A549 (cell line): Measurements from ENCODE around the gene DSCAM. TPM values are rescaled to one million over a fixed set of nuclear protein-coding genes. Genes with fewer than 3 reads are reported as not detected.
"Not testable (repeated sequence)": the region's sequence is repeated elsewhere in the genome, so short reads cannot be mapped to it uniquely, and the experiment has no call there.

ENCODE experiments used
- ATAC-seq, 2 experiments: fragments of 200-7000 bp in 1 of 2; fragments of >200 bp in 1 of 2; cut with Nextera tagmentation in 1 of 2; cut with Tn5 transposase in 1 of 2; 3 replicates each; pipeline versions ENCODE4 v1.8.0 to v1.9.1; 2018 to 2020; ENCODE audit warnings: mild to moderate bottlenecking in 1 of 2, moderate library complexity in 1 of 2
- CTCF ChIA-PET: fragments of 300-600 bp; sonication (Branson Sonifier 250); formaldehyde crosslinking; extraction: SDS; loops from one replicate; lab custom pipeline; 2021; ENCODE audit warnings: antibody characterized with exemption, inconsistent platforms; lab: Yijun Ruan, JAX
- POLR2A ChIA-PET: fragments of 350-600 bp; formaldehyde crosslinking; extraction: SDS; loops from one replicate; lab custom pipeline; 2021; ENCODE audit warnings: antibody characterized with exemption, inconsistent platforms; lab: Yijun Ruan, JAX
- DNase-seq, 2 experiments: peaks; one replicate each; pipeline versions ENCODE4 v3.0.0 to v3.0.0-alpha.2; 2011 to 2016; ENCODE audit warnings: low read depth in 1 of 2, low spot score in 1 of 2
- FAIRE-seq: peaks from 2 replicates; lab custom pipeline; 2011; peaks lifted over from hg19 to GRCh38; lab: Jason Lieb, UNC
- H3K27ac ChIP-seq, 2 experiments: fragments of >200 bp; sonication (Bioruptor Twin); formaldehyde crosslinking; 3 replicates each; pipeline ENCODE4 v1.5.1; 2016 to 2017
- H3K4me1 ChIP-seq: fragments of >200 bp; sonication (Bioruptor Twin); formaldehyde crosslinking; 3 replicates; pipeline ENCODE4 v1.6.1; 2016
- H3K4me2 ChIP-seq: fragments of >200 bp; sonication (Bioruptor Twin); formaldehyde crosslinking; 3 replicates; pipeline ENCODE4 v1.6.1; 2016
- H3K4me3 ChIP-seq: fragments of >200 bp; sonication (Bioruptor Twin); formaldehyde crosslinking; 3 replicates; pipeline ENCODE4 v1.5.1; 2016
- H3K9me3 ChIP-seq: fragments of >200 bp; sonication (Bioruptor Twin); formaldehyde crosslinking; 3 replicates; pipeline ENCODE4 v1.6.1; 2016
- E2F6 ChIP-seq: IDR thresholded peaks from 2 replicates; pipeline ENCODE4 v1.6.1; 2012; ENCODE audit warnings: low read depth, borderline replicate concordance
- EHMT2 ChIP-seq: fragments of 200-600 bp; sonication (generic); IDR thresholded peaks from 2 replicates; pipeline ENCODE4 v1.6.1; 2016; ENCODE audit warnings: antibody characterized with exemption, low read depth, mild to moderate bottlenecking, moderate library complexity
- FOSB ChIP-seq: fragments of 250-450 bp; sonication (Bioruptor Pico); IDR thresholded peaks from 2 replicates; pipeline ENCODE4 v1.5.0; 2020; ENCODE audit warnings: mild to moderate bottlenecking, moderate library complexity
- FOXS1 ChIP-seq: fragments of 250-450 bp; sonication (Bioruptor Pico); IDR thresholded peaks from 2 replicates; pipeline ENCODE4 v1.5.0; 2020; ENCODE audit warnings: mild to moderate bottlenecking, moderate library complexity
- HEYL ChIP-seq: fragments of 250-450 bp; sonication (Bioruptor Pico); IDR thresholded peaks from 2 replicates; pipeline ENCODE4 v1.8.0; 2021; ENCODE audit warnings: mild to moderate bottlenecking, moderate library complexity
- HMGXB4 ChIP-seq: fragments of 250-450 bp; sonication (Bioruptor Pico); IDR thresholded peaks from 2 replicates; pipeline ENCODE4 v1.5.0; 2021; ENCODE audit warnings: mild to moderate bottlenecking, moderate library complexity, borderline replicate concordance
- KDM1A ChIP-seq: fragments of 200-600 bp; sonication (generic); IDR thresholded peaks from 2 replicates; pipeline ENCODE4 v1.6.1; 2016; ENCODE audit warnings: low read depth, mild to moderate bottlenecking
- MYC ChIP-seq: IDR thresholded peaks from 2 replicates; pipeline ENCODE4 v1.6.1; 2012; ENCODE audit warnings: mild to moderate bottlenecking, inconsistent platforms, low read length, improper control_type of control experiment, borderline replicate concordance
- NPAS2 ChIP-seq: fragments of 250-450 bp; sonication (Bioruptor Pico); IDR thresholded peaks from 2 replicates; pipeline ENCODE4 v1.8.0; 2022; ENCODE audit warnings: mild to moderate bottlenecking, moderate library complexity, borderline replicate concordance
- NR3C1 ChIP-seq: fragments of >200 bp; sonication (Bioruptor Twin); formaldehyde crosslinking; IDR thresholded peaks from 3 replicates; pipeline ENCODE4 v1.6.1; 2017
- PHF8 ChIP-seq: fragments of 200-600 bp; sonication (generic); IDR thresholded peaks from 2 replicates; pipeline ENCODE4 v1.6.1; 2016; ENCODE audit warnings: low read depth, mild to moderate bottlenecking, antibody characterized with exemption, moderate library complexity, borderline replicate concordance
- POLR2AphosphoS2 ChIP-seq: conservative IDR thresholded peaks from 2 replicates; pipeline ENCODE4 v1.6.1; 2012; ENCODE audit warnings: low read length, improper control_type of control experiment, inconsistent platforms
- WGBS: methylation state at CpG from one replicate; pipeline ENCODE4 v1.1.6; 2017; ENCODE audit errors: missing lambda C conversion rate; 5-methylcytosine and 5-hydroxymethylcytosine counted together
- polyA plus RNA-seq, 4 experiments: library from polyadenylated mRNA; depleted of rRNA in 3 of 4; stranded (reverse); fragments of >200 nt; fragmentation: RNase III in 1 of 4; extraction: RNeasy Plus Mini Kit Qiagen cat#74134 plus additional on column Dnase treatment in 1 of 4; gene quantifications; 2 replicates in 3 of 4; 3 replicates in 1 of 4; pipeline ENCODE4 v1.2.3, GENCODE V29; 2011 to 2017
- TF ChIP-seq, protein P1 (sequence below): fragments of >200 bp; sonication (Bioruptor Twin); formaldehyde crosslinking; IDR thresholded peaks from 2 replicates; pipeline ENCODE4 v1.6.1; 2016
- TF ChIP-seq, protein P2 (sequence below): fragments of >200 bp; sonication (Bioruptor Twin); formaldehyde crosslinking; IDR thresholded peaks from 3 replicates; pipeline ENCODE4 v1.5.1; 2016
- TF ChIP-seq, protein P3 (sequence below): fragments of 200-600 bp; sonication (generic); IDR thresholded peaks from 2 replicates; pipeline ENCODE4 v1.6.1; 2016; ENCODE audit warnings: antibody characterized with exemption, mild to moderate bottlenecking, moderate library complexity

Gene DSCAM
- polyA plus RNA-seq, 2 of the 4 experiments (the other 2 are of a cell fraction), result not detected

DNA sequence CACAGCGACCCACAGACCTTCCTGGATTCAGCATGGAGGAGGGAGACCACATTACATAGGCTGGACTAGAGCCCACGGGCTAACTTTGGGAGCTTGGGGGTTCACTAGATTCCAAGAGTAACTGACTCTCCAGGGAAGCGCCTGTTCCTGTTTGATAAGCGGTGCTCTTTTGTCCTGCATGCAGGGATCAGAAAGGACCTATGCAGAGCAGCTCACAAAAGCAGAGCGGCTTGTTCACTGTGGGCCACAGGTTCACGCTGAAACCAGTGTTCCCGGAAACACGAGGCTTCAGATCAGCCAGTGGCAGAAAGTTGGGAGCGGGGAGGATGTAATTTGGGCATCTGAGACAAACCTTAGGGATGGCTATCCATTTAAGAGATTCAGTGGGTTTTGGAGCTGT lies 575.8 kb downstream of the DSCAM start (continued):
- TF ChIP-seq MYC, result no peak

- CTCF ChIA-PET, result interaction anchor here (0.6 kb wide), 1 partner anchor 419 kb away, joined by 3 read pairs; no protein-coding TSS in a partner anchor
- FAIRE-seq (no peak), ATAC-seq (no peak), DNase-seq (no peak)
- Histone ChIP-seq H3K4me3 (no peak overlapping the region), H3K27ac (no peak overlapping the region), H3K4me1 (no peaks in the 10 kb centered on the region), H3K9me3 (no peaks in the 10 kb centered on the region), H3K4me2 (no peak overlapping the region)
- POLR2A ChIA-PET, result no interaction called here
- WGBS, result 42% methylated on average over 4 of the region's 4 CpGs
- TF ChIP-seq, protein P1, sequence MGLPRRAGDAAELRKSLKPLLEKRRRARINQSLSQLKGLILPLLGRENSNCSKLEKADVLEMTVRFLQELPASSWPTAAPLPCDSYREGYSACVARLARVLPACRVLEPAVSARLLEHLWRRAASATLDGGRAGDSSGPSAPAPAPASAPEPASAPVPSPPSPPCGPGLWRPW, result no peak
- TF ChIP-seq NPAS2 (CRISPR knock-in tag) (no peak), EHMT2 (no peak), E2F6 (no peak), HMGXB4 (CRISPR knock-in tag) (no peak), FOSB (CRISPR knock-in tag) (no peak), PHF8 (no peak), NR3C1 (no peak)
- TF ChIP-seq, protein P2, sequence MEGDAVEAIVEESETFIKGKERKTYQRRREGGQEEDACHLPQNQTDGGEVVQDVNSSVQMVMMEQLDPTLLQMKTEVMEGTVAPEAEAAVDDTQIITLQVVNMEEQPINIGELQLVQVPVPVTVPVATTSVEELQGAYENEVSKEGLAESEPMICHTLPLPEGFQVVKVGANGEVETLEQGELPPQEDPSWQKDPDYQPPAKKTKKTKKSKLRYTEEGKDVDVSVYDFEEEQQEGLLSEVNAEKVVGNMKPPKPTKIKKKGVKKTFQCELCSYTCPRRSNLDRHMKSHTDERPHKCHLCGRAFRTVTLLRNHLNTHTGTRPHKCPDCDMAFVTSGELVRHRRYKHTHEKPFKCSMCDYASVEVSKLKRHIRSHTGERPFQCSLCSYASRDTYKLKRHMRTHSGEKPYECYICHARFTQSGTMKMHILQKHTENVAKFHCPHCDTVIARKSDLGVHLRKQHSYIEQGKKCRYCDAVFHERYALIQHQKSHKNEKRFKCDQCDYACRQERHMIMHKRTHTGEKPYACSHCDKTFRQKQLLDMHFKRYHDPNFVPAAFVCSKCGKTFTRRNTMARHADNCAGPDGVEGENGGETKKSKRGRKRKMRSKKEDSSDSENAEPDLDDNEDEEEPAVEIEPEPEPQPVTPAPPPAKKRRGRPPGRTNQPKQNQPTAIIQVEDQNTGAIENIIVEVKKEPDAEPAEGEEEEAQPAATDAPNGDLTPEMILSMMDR, result no peak
These were observed 576.9 kb downstream of the DSCAM start for GRCh38 chr21:40270047-40270446.

GRCh38 chr21:40269239-40269638 lies 577.7 kb downstream of the DSCAM start:
- Histone ChIP-seq H3K4me3 (no peak overlapping the region), H3K9me3 (no peaks in the 10 kb centered on the region), H3K27ac (no peak overlapping the region), H3K4me1 (no peaks in the 10 kb centered on the region), H3K4me2 (no peak overlapping the region)
- CTCF ChIA-PET, result no interaction called here
- POLR2A ChIA-PET, result no interaction called here
- 0% methylated on average over 5 of the region's 8 CpGs for WGBS
- FAIRE-seq (no peak), DNase-seq (no peak), ATAC-seq (no peak)
- TF ChIP-seq POLR2AphosphoS2, result no peak
- TF ChIP-seq FOXS1 (CRISPR knock-in tag), result no peak
- TF ChIP-seq HEYL (CRISPR knock-in tag), result no peak
- no peak for TF ChIP-seq HMGXB4 (CRISPR knock-in tag)
- TF ChIP-seq, protein P3, sequence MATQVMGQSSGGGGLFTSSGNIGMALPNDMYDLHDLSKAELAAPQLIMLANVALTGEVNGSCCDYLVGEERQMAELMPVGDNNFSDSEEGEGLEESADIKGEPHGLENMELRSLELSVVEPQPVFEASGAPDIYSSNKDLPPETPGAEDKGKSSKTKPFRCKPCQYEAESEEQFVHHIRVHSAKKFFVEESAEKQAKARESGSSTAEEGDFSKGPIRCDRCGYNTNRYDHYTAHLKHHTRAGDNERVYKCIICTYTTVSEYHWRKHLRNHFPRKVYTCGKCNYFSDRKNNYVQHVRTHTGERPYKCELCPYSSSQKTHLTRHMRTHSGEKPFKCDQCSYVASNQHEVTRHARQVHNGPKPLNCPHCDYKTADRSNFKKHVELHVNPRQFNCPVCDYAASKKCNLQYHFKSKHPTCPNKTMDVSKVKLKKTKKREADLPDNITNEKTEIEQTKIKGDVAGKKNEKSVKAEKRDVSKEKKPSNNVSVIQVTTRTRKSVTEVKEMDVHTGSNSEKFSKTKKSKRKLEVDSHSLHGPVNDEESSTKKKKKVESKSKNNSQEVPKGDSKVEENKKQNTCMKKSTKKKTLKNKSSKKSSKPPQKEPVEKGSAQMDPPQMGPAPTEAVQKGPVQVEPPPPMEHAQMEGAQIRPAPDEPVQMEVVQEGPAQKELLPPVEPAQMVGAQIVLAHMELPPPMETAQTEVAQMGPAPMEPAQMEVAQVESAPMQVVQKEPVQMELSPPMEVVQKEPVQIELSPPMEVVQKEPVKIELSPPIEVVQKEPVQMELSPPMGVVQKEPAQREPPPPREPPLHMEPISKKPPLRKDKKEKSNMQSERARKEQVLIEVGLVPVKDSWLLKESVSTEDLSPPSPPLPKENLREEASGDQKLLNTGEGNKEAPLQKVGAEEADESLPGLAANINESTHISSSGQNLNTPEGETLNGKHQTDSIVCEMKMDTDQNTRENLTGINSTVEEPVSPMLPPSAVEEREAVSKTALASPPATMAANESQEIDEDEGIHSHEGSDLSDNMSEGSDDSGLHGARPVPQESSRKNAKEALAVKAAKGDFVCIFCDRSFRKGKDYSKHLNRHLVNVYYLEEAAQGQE, result no peak
- no peak for TF ChIP-seq KDM1A

DNA sequence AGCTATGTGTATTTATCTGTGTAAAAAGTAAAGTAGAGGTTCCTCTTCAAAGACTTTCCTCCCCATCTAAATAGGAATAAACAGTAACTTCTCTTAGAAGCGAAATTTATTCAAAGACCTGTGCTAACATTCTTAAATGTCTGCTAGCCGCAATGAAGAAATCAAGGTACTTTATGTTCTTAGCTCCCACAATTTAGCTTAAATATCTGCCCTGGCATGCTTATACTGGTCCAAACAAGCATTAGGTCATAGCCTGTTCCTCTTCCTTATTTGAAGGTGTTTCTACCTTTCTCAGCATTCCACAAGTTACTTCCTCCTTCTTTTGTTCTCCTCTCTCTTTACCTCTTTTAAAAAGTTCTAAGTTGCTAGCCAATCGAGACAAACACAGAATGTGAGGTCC lies 588.5 kb downstream of the DSCAM start:
- FAIRE-seq, H3K4me3 ChIP-seq, H3K4me2 ChIP-seq, ATAC-seq, H3K4me1 ChIP-seq, POLR2A ChIA-PET, H3K27ac ChIP-seq, CTCF ChIA-PET, DNase-seq, H3K9me3 ChIP-seq: not testable (repeated sequence)
- WGBS, result 0% methylated on average over 3 of the region's 3 CpGs
